ENCODE results near the gene SOWAHC. TPM values are rescaled to one million over a fixed set of nuclear protein-coding genes. Genes with fewer than 3 reads are reported as not detected.
A peak's percentile ranks its signal among the peaks of the same experiment; 100 is the strongest.

Gene SOWAHC
- total and polyA plus RNA-seq, 2 of the 13 experiments (the other 11 are each of a cell fraction or from before 2014, with no cell fraction given), result 21.2 to 22.5 TPM

- no peak for TF ChIP-seq TIGD3 (CRISPR knock-in tag; IDR thresholded peaks at IDR 0.05; ENCODE audit: borderline replicate concordance)
- TF ChIP-seq DMTF1 (CRISPR knock-in tag; IDR thresholded peaks at IDR 0.05), result no peak
- no peak for TF ChIP-seq ETV6 (CRISPR knock-in tag; conservative IDR thresholded peaks at IDR 0.05)
- TF ChIP-seq THAP11 (CRISPR knock-in tag; IDR thresholded peaks at IDR 0.05), result peak; percentile 77
- TF ChIP-seq ZZZ3 (CRISPR knock-in tag; IDR thresholded peaks at IDR 0.05; ENCODE audit: borderline replicate concordance), result no peak; the same call in 1 of the 2 replicates
- TF ChIP-seq ZNF260 (CRISPR knock-in tag; IDR thresholded peaks at IDR 0.05; ENCODE audit: borderline replicate concordance, low read depth), result no peak
- TF ChIP-seq MIER2 (CRISPR knock-in tag; IDR thresholded peaks at IDR 0.05), result peak; percentile 53; the same call in 1 of the 2 replicates
- 0 out of 2 replicates have a peak, but pooled peaks have one; percentile 33 for TF ChIP-seq RFXAP (CRISPR knock-in tag; IDR thresholded peaks at IDR 0.05; ENCODE audit: borderline replicate concordance)
- no peak for TF ChIP-seq SRY (CRISPR knock-in tag; IDR thresholded peaks at IDR 0.05)
- TF ChIP-seq ARID5B (CRISPR knock-in tag; IDR thresholded peaks at IDR 0.05), result peak; percentile 92
- peak; percentile 43; the same call in 1 of the 2 replicates for TF ChIP-seq PHF20 (CRISPR knock-in tag; IDR thresholded peaks at IDR 0.05)
- TF ChIP-seq ATF4 (CRISPR knock-in tag; IDR thresholded peaks at IDR 0.05), result no peak
- peak; percentile 94 for TF ChIP-seq ZNF331 (CRISPR knock-in tag; IDR thresholded peaks at IDR 0.05)
- TF ChIP-seq DNMT3B (CRISPR knock-in tag; conservative IDR thresholded peaks at IDR 0.05), result no peak
- TF ChIP-seq RERE (CRISPR knock-in tag; IDR thresholded peaks at IDR 0.05; ENCODE audit: low read depth), result peak; percentile 69; the same call in 1 of the 2 replicates
Measured at GRCh38 chr2:109632158-109632789, 18.1 kb downstream of the SOWAHC start (continued).
